Liver (tissue), 9 donors: Measurements from ENCODE around the gene UBAP2L. TPM values are rescaled to one million over a fixed set of nuclear protein-coding genes. Genes with fewer than 3 reads are reported as not detected.

Source experiments
- DNase-seq: peaks from one replicate; pipeline ENCODE4 v3.0.0-alpha.2; 2017; ENCODE audit warnings: low spot score
- H3K27ac ChIP-seq, 2 donors: one replicate each; pipeline ENCODE4 v1.7.0; 2013; ENCODE audit warnings: inconsistent platforms in 2 of 2, low read length in 2 of 2, control low read depth in 1 of 2, low read depth in 1 of 2, mild to moderate bottlenecking in 1 of 2
- H3K27me3 ChIP-seq, 4 donors: one replicate each; pipeline versions ENCODE4 v1.6.1 to v1.7.0; 2013; ENCODE audit warnings: low read length in 3 of 4, inconsistent platforms in 1 of 4, mild to moderate bottlenecking in 1 of 4, moderate library complexity in 1 of 4; ENCODE audit not compliant: control insufficient read depth in 4 of 4, insufficient read depth in 4 of 4
- H3K36me3 ChIP-seq, 4 donors: one replicate each; pipeline versions ENCODE4 v1.6.1 to v1.7.0; 2013; ENCODE audit warnings: low read length in 3 of 4, mild to moderate bottlenecking in 3 of 4, low read depth in 1 of 4, moderate library complexity in 1 of 4; ENCODE audit not compliant: control insufficient read depth in 4 of 4, insufficient read depth in 3 of 4
- H3K4me1 ChIP-seq, 4 donors: one replicate each; pipeline versions ENCODE4 v1.6.1 to v1.7.0; 2013; ENCODE audit warnings: low read length in 3 of 4, mild to moderate bottlenecking in 3 of 4, moderate library complexity in 1 of 4; ENCODE audit not compliant: control insufficient read depth in 4 of 4, insufficient read depth in 4 of 4
- H3K4me3 ChIP-seq, 3 donors: one replicate each; pipeline versions ENCODE4 v1.6.1 to v1.7.0; 2013; ENCODE audit warnings: low read length in 3 of 3, control low read depth in 1 of 3, low read depth in 1 of 3, mild to moderate bottlenecking in 1 of 3
- H3K9ac ChIP-seq, 2 donors: one replicate each; pipeline ENCODE4 v1.7.0; 2013; ENCODE audit warnings: low read length in 2 of 2, mild to moderate bottlenecking in 2 of 2, moderate library complexity in 2 of 2, control low read depth in 1 of 2, low read depth in 1 of 2
- H3K9me3 ChIP-seq, 4 donors: one replicate each; pipeline versions ENCODE4 v1.6.1 to v1.7.0; 2013; ENCODE audit warnings: low read length in 3 of 4; ENCODE audit not compliant: control insufficient read depth in 4 of 4
- ATF3 ChIP-seq: IDR thresholded peaks from 2 replicates; pipeline ENCODE4 v1.6.1; 2016; ENCODE audit warnings: antibody characterized with exemption
- CTCF ChIP-seq: fragments of 150-350 bp; IDR thresholded peaks from 2 replicates; pipeline ENCODE4 v1.5.1; 2017; ENCODE audit warnings: improper control_type of control experiment, low read depth, low read length; ENCODE audit not compliant: missing input control
- EGR1 ChIP-seq, 2 donors: IDR thresholded peaks; 2 replicates each; pipeline ENCODE4 v1.6.1; 2016 to 2018; ENCODE audit warnings: antibody characterized with exemption in 2 of 2, low read depth in 2 of 2
- FOXA1 ChIP-seq: IDR thresholded peaks from 2 replicates; pipeline ENCODE4 v1.6.1; 2016; ENCODE audit warnings: antibody characterized with exemption
- FOXA2 ChIP-seq: IDR thresholded peaks from 2 replicates; pipeline ENCODE4 v1.6.1; 2016; ENCODE audit warnings: antibody characterized with exemption
- GABPA ChIP-seq, 2 donors: IDR thresholded peaks in 1 of 2; conservative IDR thresholded peaks in 1 of 2; 2 replicates each; pipeline ENCODE4 v1.6.1; 2016; ENCODE audit warnings: antibody characterized with exemption in 2 of 2, mild to moderate bottlenecking in 1 of 2, moderate library complexity in 1 of 2
- HNF4A ChIP-seq, 2 donors: conservative IDR thresholded peaks; 2 replicates each; pipeline ENCODE4 v1.6.1; 2016; ENCODE audit warnings: antibody characterized with exemption in 2 of 2, mild to moderate bottlenecking in 2 of 2
- HNF4G ChIP-seq: IDR thresholded peaks from 2 replicates; pipeline ENCODE4 v1.6.1; 2016; ENCODE audit warnings: antibody characterized with exemption
- JUND ChIP-seq, 2 donors: IDR thresholded peaks; 2 replicates each; pipeline ENCODE4 v1.6.1; 2016; ENCODE audit warnings: antibody characterized with exemption in 2 of 2
- MAX ChIP-seq: IDR thresholded peaks from 2 replicates; pipeline ENCODE4 v1.6.1; 2016; ENCODE audit warnings: antibody characterized with exemption
- NR2F2 ChIP-seq: IDR thresholded peaks from 2 replicates; pipeline ENCODE4 v1.6.1; 2016; ENCODE audit warnings: antibody characterized with exemption
- RAD21 ChIP-seq, 2 donors: IDR thresholded peaks; 2 replicates each; pipeline ENCODE4 v1.6.1; 2016; ENCODE audit warnings: antibody characterized with exemption in 2 of 2, mild to moderate bottlenecking in 2 of 2
- RXRA ChIP-seq, 2 donors: IDR thresholded peaks; 2 replicates each; pipeline ENCODE4 v1.6.1; 2017 to 2018; ENCODE audit warnings: antibody characterized with exemption in 2 of 2, mild to moderate bottlenecking in 1 of 2
- SP1 ChIP-seq: IDR thresholded peaks from 2 replicates; pipeline ENCODE4 v1.6.1; 2018; ENCODE audit warnings: antibody characterized with exemption, mild to moderate bottlenecking
- TAF1 ChIP-seq: conservative IDR thresholded peaks from 2 replicates; pipeline ENCODE4 v1.6.1; 2016; ENCODE audit warnings: antibody characterized with exemption, mild to moderate bottlenecking
- YY1 ChIP-seq: IDR thresholded peaks from 2 replicates; pipeline ENCODE4 v1.6.1; 2016; ENCODE audit warnings: antibody characterized with exemption, mild to moderate bottlenecking
- ZBTB33 ChIP-seq: IDR thresholded peaks from 2 replicates; pipeline ENCODE4 v1.6.1; 2016; ENCODE audit warnings: antibody characterized with exemption
- WGBS: extraction: QIAGEN DNeasy Blood & Tissue Kit; methylation state at CpG from one replicate; pipeline ENCODE4 v1.1.7; 2013; 5-methylcytosine and 5-hydroxymethylcytosine counted together
- polyA plus RNA-seq, 2 donors: library from polyadenylated mRNA; stranded (reverse) in 1 of 2; unstranded in 1 of 2; fragments of 200-250 nt in 1 of 2; fragments of >200 nt in 1 of 2; fragmentation: Nextera tagmentation in 1 of 2; extraction: Ambion mirVana in 1 of 2; gene quantifications; one replicate each; pipeline versions ENCODE4 v1.2.1 to v1.2.3, GENCODE V29; 2013 to 2015
- total RNA-seq, 2 donors: library from RNA; depleted of rRNA; stranded (reverse); fragments of >200 nt; gene quantifications; one replicate each; pipeline ENCODE4 v1.2.3, GENCODE V29; 2014
- TF ChIP-seq, protein P1 (sequence below): IDR thresholded peaks from 2 replicates; pipeline ENCODE4 v1.6.1; 2016; ENCODE audit warnings: antibody characterized with exemption, mild to moderate bottlenecking
- donor health status: healthy.
- donor health status: healthy.
- donor health status: healthy.
- donor health status: healthy.
- donor health status: healthy.

The UBAP2L gene
- total and polyA plus RNA-seq, 4 donors: 24.3 to 51.0 (median 34.1) TPM

- under 1% methylated on average over 28 of the region's 28 CpGs for WGBS
- peak overlapping the region; percentile 80 to 86 for H3K9ac ChIP-seq
Measured at GRCh38 chr1:154221278-154222001, 685 bp downstream of the UBAP2L start.

More at GRCh38 chr1:154221278-154222001, 685 bp downstream of the UBAP2L start:
- peak; percentile 78 for DNase-seq
- no peaks in the 10 kb centered on the region for H3K9me3 ChIP-seq
- peak overlapping the region; percentile 88 to 95 for H3K27ac ChIP-seq
- TF ChIP-seq RAD21 (IDR thresholded peaks at IDR 0.05) (no peak), FOXA1 (no peak), JUND (IDR thresholded peaks at IDR 0.05) (no peak), MAX (no peak), GABPA (IDR thresholded peaks at IDR 0.05 in 1 of 2, conservative IDR thresholded peaks at IDR 0.05 in 1 of 2) (no peak), CTCF (no peak), ATF3 (no peak), HNF4A (conservative IDR thresholded peaks at IDR 0.05) (no peak), EGR1 (IDR thresholded peaks at IDR 0.05; ENCODE audit: low read depth in 2 of 2) (no peak), YY1 (no peak), SP1 (no peak), HNF4G (no peak), ZBTB33 (no peak), RXRA (IDR thresholded peaks at IDR 0.05) (no peak), NR2F2 (no peak), TAF1 (no peak), FOXA2 (no peak)
- TF ChIP-seq, protein P1, sequence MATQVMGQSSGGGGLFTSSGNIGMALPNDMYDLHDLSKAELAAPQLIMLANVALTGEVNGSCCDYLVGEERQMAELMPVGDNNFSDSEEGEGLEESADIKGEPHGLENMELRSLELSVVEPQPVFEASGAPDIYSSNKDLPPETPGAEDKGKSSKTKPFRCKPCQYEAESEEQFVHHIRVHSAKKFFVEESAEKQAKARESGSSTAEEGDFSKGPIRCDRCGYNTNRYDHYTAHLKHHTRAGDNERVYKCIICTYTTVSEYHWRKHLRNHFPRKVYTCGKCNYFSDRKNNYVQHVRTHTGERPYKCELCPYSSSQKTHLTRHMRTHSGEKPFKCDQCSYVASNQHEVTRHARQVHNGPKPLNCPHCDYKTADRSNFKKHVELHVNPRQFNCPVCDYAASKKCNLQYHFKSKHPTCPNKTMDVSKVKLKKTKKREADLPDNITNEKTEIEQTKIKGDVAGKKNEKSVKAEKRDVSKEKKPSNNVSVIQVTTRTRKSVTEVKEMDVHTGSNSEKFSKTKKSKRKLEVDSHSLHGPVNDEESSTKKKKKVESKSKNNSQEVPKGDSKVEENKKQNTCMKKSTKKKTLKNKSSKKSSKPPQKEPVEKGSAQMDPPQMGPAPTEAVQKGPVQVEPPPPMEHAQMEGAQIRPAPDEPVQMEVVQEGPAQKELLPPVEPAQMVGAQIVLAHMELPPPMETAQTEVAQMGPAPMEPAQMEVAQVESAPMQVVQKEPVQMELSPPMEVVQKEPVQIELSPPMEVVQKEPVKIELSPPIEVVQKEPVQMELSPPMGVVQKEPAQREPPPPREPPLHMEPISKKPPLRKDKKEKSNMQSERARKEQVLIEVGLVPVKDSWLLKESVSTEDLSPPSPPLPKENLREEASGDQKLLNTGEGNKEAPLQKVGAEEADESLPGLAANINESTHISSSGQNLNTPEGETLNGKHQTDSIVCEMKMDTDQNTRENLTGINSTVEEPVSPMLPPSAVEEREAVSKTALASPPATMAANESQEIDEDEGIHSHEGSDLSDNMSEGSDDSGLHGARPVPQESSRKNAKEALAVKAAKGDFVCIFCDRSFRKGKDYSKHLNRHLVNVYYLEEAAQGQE: no peak
- H3K4me1 ChIP-seq: peaks cover 4 to 34% (median 25%) of the 10 kb centered on the region in 4 donors
- peak overlapping the region; percentile 63 to 99 (median 91) for H3K4me3 ChIP-seq
- H3K27me3 ChIP-seq: no peaks in the 10 kb centered on the region
- H3K36me3 ChIP-seq: peaks cover 4 to 7% (median 5%) of the 10 kb centered on the region in 4 donors
